Astrocyte of the spinal cord (primary cell): Measurements from ENCODE around the gene ETV5.

ENCODE experiments used
- DNase-seq: peaks from one replicate; pipeline ENCODE4 v3.0.0; 2011; ENCODE audit warnings: low read depth, low spot score
- H3K4me3 ChIP-seq: 2 replicates; pipeline ENCODE4 v1.5.1; 2011; ENCODE audit warnings: low read depth, mild to moderate bottlenecking, low read length, moderate library complexity
- CTCF ChIP-seq: IDR thresholded peaks from 2 replicates; pipeline ENCODE4 v1.5.1; 2012; ENCODE audit warnings: low read depth, mild to moderate bottlenecking, low read length, inconsistent platforms
- in situ Hi-C: cut with HindIII; loops from 2 replicates; pipeline ENCODE4 v1.10.0; 2017; ENCODE audit warnings: low sequenced_read_pairs

The ETV5 gene

DNA sequence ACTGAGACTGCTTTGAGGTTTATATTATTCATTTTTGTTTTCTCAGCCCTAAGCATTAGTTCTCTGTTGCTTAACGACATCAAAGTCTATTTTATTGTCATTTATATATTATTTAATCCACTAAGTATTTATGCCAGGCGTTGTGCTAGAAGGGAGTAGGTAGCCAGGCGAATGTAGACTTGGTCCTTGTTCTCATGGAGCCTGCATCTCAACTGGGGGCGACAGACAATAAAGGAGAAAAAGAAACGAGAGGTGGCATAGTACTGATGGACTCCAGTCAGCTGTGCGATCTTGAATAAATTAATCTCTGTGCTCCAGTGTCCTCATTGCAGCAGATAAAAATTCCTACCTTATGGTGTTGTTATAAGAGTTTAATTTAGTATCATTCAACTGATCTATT is 49.7 kb downstream of the ETV5 start:
- no peak overlapping the region for H3K4me3 ChIP-seq
- no peak for TF ChIP-seq CTCF
- in situ Hi-C loops, result no loop called here
- DNase-seq, result no peak

DNA sequence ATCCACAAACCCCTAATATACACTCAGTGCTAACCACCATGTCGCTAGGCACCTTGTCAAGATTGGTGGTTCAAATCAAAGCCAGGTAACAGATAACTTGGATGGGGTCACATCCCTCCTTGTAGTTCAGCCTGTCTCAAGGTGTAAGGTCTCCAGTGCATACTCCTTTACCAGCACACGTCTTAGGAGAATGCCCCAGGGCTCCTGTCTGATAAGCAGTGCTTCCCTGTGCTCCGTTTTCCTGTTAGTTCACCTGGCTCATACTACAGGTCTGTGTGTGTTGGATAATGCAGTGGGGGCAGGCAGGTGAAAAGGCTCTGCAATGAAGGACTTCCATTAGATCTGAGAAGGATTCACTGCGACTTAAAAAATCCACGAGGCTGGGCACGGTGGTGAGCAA is 50.7 kb downstream of the ETV5 start:
- no peak for TF ChIP-seq CTCF
- in situ Hi-C loops, result no loop called here
- no peak for DNase-seq
- H3K4me3 ChIP-seq, result no peak overlapping the region

DNA sequence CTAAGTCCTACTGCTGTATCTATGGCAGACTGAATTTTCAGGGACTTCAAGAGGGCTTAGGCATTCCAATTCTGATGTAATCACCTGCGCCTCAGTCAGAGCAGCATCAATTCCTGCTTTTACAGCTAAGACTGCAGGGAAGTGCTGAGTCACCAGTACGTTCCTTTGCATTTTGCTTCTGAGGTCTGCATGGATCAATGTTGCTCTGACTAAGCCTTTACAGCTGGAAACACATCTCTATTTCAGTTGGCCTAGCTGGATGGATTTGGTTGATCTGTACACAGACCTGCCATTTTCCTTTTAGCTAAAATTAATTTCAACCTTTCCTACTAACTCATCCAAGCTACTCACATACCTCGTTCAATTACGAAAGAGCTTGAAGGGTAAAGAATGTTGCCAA is 51.3 kb downstream of the ETV5 start:
- TF ChIP-seq CTCF, result no peak
- in situ Hi-C loops, result no loop called here
- no peak overlapping the region for H3K4me3 ChIP-seq
- peak; percentile 87 for DNase-seq

GRCh38 chr3:186054792-186055352 is 54.0 kb downstream of the ETV5 start:
- no peak overlapping the region for H3K4me3 ChIP-seq
- no peak for TF ChIP-seq CTCF
- in situ Hi-C loops, result no loop called here
- no peak for DNase-seq

DNA sequence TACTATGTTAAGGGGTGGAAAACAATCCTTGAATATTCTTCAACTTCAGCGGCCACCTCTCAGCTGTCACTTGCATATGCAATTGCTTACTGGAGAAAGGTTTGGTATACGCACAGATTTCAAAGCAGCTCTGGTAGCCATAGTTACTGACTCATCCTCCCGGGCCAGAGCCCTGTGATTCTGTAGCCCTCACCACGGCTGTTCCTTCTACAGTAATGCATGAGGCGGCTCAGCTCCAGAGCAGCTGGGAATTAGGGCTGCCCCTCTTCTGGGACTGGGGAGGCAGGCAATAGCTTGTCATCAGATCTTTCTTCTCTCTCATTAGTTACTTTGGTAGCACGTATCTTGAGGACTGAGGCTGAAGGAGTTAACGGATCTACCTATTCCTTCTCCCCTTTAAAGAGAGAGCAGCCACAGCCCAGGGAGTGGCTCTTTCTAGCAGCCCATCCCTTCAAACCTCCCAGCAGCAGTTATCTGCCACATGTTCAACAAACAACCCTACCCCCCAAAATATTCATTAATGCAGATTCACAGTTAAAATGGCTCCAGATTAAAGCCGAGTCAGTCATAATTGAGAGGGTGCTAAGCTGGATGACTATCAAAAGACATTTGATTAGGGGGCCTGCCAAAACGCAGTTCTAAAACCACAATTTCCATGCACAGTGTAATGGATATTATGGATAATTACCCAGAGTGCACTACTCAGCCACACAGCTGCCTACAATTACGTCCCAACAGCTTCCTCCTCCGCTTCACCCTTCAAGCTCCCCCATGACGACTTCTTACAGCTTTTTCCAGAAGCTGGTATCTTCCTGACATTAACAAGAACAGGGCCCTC is 54.7 kb downstream of the ETV5 start:
- H3K4me3 ChIP-seq, result no peak overlapping the region
- DNase-seq, result peak; percentile 53
- TF ChIP-seq CTCF, result no peak
- in situ Hi-C loops, result no loop called here

DNA sequence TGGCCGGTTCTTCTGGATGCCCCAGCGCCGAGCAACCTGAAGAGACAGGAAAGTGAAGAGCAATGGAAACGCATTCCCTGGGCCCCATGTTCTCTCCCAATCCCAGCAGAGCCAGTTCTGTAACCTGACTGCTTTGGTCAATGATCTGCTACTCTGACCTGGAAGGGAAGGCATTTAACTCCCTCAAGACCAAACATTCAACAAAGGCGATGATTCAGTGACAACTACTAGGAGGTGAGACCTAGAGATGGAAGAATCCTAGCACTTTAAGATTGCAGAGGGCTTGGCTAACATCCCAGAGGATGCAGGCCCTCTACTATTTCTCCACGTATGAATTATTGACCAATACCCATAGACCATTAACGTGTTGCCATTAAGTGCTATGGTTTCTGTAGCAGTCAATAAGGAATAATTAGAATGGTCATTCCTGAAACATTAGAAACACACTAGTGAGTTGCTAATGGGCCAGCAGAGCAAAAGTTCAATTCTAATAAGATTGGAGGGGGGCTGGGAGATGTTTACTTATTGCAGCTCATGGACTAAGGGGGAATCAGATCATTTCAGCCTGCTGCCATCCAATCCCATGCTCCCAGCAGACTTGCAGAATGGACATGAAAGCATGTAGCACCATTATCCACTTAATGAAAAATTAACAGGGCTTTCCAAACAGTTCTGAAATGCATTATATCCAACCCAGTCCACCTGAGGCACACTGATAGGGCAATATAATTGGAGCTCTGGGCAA is 56.6 kb downstream of the ETV5 start:
- in situ Hi-C loops, result no loop called here
- H3K4me3 ChIP-seq, result no peak overlapping the region
- no peak for DNase-seq
- TF ChIP-seq CTCF, result no peak
